Sigmoid colon (tissue), 4 donors: ENCODE results near the gene E2F6.

Source experiments
- CTCF ChIP-seq, 4 experiments: fragments of 450-650 bp in 3 of 4; fragments of 200-600 bp in 1 of 4; IDR thresholded peaks; one replicate each; pipeline ENCODE4 v1.5.1; 2016 to 2019; ENCODE audit warnings: antibody characterized with exemption in 4 of 4, mild to moderate bottlenecking in 3 of 4, moderate library complexity in 2 of 4
- EP300 ChIP-seq, 4 donors: sonication (generic); formaldehyde crosslinking; IDR thresholded peaks; one replicate each; pipeline ENCODE4 v1.6.1; 2017; ENCODE audit warnings: antibody characterized with exemption in 4 of 4
- POLR2A ChIP-seq, 2 donors: fragments of 450-650 bp; IDR thresholded peaks; one replicate each; pipeline ENCODE4 v1.6.1; 2016; ENCODE audit warnings: antibody characterized with exemption in 2 of 2, mild to moderate bottlenecking in 2 of 2, moderate library complexity in 2 of 2
- POLR2AphosphoS5 ChIP-seq, 4 donors: sonication (generic); formaldehyde crosslinking; IDR thresholded peaks; one replicate each; pipeline ENCODE4 v1.6.1; 2017; ENCODE audit warnings: antibody characterized with exemption in 4 of 4

- TF ChIP-seq POLR2A (IDR thresholded peaks at IDR 0.05) (no peak), CTCF (IDR thresholded peaks at IDR 0.05) (no peak), POLR2AphosphoS5 (IDR thresholded peaks at IDR 0.05) (no peak), EP300 (IDR thresholded peaks at IDR 0.05) (no peak)
Observed at GRCh38 chr2:11416931-11417330, 49.0 kb downstream of the E2F6 start.
